Iris pigment epithelial cell (primary cell): Measurements from ENCODE around the gene RPUSD1.

Experiments used
- DNase-seq: peaks from one replicate; pipeline ENCODE4 v3.0.0-alpha.2; 2011; ENCODE audit warnings: low read depth

Gene RPUSD1

DNA sequence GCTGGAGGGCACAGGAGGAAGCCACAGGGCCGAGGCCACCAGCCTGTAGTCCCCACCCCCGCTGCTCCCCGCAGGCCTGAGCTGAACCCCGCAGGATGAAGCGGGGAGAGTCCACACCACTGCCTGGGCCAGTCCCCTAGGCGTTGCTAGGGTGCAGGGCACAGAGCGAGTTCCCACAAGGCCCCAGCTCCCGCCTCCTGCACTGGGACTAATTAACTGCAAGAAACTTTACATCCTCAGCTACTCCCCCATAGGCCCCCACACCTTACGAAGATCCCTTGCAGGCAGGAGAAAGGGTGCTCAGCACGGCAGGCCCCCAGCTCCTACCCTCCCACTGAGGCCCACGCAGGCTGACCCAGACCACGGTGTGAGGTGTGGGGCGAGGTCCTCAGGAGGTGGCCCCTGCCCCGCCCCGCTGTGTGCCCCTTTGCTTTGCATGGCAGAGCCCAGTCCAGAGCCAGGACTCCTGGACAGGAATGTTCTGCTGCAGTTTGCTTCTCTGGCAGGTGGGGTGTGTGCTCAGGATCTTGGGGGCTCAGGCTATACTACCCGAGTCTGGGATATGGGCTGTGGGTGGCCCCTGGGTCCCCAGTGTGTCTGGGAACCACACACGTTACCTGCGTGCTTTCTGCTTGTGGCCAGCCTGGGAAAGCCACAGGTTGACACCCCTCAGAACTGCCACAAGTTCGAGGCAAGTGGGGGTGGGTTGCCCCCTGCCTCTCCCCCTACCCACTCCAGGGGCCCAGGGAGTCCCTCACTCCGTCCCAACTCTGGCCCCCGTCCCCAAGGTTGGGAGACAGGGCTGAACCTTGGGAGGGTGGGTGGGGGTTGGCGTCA, 11.1 kb upstream of the RPUSD1 start:
- DNase-seq, result no peak

DNA sequence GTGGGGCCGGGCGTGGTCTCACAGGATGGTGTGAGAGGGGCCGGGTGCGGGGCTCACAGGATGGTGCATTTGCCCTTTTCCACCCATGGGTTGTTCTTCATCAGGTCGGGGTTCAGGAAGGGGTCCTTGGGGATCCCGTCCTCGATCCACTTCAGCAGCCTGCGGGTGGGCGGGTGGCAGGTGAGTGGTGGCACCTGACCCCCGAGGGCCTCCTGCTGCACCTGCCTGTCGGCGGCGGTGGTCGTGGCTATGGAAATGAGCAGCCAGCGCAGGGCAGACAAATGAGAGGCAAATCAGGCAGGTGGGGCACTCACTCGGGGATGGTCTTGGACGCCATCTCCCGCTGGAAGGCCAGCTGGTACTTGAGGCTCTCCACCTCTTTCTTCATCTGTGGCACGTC, 10.5 kb upstream of the RPUSD1 start:
- DNase-seq, result no peak

DNA sequence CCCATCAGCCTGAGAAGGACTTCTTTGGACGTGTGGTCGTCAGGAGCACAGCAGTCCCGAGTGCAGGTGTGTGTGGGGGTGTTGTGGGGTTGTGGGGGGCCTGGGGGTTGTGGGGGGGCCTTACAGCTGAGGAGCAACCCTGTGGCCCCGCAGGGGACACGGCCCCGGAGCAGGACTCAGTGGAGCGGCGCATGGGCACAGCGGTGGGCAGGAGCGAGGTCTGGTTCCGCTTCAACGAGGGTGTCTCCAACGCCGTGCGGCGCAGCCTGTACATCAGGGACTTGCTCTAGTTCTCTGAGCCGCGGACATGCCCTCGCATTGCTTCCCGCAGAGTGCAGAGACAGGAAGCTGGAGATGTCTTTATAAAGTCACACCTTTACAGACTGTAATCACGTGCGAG, 9.5 kb upstream of the RPUSD1 start:
- no peak for DNase-seq

DNA sequence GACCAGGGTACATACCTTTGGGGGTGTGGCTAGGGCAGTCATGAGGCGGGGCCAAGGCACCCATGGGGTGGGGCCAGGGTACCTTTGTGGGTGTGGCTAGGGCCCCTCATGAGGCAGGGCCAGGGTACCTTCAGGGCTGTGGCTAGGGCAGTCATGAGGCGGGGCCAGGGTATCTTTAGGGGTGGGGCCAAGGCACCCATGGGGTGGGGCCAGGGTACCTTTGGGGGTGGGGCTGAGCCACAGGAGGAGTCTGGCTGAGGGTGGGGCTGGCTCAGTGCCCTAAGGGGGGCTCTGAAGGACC, 8.9 kb upstream of the RPUSD1 start:
- no peak for DNase-seq

DNA sequence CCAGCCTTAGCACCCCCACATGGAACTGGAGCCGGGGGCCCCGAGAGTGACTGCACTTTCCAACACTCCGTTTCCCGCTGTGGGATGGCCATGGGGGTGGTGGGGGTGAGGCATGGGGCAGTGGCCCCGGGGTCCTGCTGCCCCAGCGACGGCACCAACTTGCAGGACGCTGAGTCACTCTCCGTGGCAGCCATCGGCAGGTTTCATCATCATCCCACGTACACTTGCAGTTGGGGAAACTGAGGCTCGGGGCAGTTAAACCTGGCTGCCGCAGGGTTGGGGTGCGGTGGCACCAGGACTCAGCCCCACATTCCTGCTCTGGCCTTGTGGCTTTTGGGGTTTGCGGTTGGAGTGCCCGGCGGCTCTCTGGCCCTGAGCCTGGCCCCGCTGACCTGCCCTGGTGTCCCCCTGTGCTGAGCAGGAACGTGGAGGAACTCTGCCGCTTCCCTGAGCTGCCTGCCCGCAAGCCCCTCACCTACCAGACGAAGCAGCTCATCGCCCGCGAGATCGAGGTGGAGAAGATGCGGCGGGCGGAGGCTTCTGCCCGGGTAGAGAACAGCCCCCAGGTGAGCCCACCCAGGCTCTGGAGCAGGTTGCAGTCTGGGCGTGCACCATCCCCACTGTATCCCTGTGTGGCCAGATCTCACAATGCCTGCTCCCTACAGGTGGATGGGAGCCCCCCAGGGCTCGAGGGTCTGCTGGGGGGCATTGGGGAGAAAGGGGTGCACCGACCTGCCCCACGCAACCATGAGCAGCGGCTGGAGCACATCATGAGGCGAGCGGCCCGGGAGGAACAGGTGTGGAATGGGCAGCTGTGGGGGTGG, 8.3 kb upstream of the RPUSD1 start:
- no peak for DNase-seq

DNA sequence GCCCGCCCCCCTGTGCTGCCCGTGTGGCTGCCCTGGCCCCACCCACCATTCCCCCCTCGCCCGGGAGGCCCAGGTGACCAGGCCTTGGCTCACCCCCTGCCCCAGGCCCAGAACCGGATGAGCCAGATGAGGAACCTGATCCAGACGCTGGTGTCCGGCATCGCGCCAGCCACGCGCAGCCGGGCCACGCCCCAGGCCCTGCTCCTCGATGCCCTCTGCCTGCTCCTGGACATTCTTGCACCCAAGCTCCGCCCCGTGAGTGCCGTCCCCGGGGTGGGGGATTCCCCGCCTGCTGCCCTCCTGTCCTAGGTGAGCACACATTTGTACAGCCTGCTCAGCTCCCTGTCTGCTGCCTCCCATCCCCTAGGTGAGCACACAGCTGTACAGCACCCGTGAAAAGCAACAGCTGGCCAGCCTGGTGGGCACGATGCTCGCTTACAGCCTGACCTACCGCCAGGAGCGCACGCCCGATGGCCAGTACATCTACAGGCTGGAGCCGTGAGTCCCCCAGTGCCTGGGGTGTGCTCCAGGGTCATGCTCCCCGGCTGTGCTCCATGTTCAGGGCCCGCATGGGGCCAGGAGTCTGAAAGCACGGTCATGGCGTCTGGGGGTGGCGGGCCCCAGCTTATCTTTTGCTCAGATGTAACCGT, 7.5 kb upstream of the RPUSD1 start:
- no peak for DNase-seq

DNA sequence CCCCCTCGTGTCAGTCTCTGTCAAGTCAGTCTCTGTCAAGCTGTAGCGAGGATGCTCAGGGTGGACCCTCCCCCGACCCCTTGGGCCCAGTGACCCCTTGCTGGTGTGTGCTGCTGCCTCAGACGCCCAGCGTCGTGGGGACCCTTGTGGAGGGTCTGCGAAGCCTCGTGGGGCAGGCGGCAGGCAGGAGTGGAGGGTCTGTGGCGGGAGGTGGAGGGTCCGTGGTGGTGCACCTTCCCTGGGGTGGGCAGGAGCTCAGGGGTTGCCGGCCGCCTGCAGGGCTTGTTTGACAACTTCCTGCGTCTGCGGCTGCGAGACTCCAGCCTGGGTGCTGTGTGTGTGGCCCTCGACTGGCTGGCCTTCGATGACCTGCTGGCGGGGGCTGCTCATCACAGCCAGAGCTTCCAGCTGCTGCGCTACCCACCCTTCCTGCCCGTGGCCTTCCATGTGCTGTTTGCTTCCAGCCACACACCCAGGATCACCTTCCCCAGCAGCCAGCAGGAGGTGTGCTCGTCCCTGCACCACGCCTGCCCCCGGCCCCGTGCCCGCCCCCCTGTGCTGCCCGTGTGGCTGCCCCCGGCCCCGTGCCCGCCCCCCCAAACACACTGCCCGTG, 6.8 kb upstream of the RPUSD1 start:
- DNase-seq, result no peak

DNA sequence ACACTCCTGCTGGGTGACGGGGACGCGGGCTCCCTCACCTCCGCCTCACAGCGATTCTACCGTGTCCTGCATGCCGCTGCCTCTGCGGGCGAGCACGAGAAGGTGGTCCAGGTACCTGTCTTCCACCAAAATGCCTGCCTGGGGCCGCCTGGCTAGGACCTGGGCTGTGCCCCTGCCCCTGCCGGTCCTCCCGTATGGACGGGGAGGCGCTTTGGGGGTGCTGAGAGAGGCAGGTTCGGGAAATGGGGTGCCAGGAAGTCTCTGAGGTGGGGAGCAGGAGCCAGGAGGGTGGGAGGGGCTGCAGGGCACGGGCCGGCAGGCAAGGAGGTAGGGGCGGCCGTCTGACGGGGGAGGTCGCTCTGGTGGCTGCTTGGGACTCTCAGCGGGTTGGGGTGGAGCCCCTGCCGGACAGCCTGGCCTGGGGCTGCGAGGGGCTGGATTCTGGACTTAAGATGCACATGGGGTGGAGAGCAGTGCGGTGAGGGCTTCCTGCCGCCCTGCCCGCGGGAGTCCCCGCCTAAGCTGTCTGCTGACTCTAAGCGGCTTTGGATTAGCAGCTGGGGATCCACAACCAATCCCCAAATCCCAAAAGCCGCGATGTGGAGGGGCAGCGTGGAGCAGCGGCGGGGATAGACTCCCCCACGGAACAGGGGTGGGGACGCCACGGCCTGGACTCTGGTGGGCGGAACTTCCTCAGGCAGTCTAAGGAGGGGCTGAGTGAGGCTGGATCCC, 6.1 kb upstream of the RPUSD1 start:
- DNase-seq, result no peak

DNA sequence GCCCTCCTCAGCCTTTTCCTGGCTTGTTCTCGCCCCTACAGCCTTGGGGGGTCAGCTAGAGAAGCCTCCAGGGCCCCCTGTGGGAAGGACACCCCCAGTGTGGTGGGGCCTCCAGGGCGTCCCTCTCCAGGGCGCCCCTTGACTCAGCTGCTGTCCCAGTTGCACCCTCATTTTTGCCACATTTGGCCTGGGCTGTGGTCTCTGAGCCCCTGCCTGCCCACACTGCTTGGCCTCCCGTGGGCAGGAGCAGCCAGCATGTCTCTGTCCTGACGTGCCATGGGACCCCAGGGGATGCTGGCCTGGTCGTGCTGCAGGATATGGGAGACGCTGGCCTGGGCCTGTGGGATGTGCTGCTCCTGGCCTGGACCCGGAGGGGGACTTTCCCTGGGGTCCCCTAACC, 5.2 kb upstream of the RPUSD1 start:
- no peak for DNase-seq

DNA sequence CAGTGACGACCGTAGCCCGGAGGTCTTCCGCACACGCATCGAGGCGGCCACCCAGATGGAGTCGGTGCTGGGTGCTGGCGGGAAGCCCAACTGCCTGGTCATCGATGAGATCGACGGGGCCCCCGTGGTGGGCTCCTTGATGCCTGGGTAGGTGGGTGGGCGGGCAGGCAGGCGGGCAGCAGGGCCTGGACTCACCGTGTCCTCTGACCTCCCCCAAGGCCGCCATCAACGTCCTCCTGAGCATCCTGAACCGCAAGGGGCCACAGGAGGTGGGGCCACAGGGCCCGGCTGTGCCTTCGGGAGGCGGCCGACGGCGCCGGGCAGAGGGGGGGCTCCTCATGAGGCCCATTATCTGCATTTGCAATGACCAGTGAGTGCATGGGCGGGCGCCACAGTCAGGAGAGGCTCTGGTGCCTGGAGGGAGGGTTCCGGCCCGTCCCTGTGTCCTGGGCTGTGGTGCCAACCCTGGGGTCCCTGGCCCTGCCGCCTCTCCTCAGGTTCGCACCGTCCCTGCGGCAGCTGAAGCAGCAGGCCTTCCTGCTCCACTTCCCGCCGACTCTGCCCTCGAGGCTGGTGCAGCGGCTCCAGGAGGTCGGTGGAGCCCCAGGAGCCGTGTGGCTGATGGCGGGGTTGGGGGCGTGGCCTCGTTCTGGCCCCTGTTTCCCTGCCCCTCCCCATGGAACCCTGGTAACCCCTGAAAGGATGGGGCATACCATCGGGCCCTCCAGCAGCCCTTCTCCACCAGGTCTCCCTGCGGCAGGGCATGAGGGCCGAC, 4.2 kb upstream of the RPUSD1 start:
- DNase-seq, result no peak

DNA sequence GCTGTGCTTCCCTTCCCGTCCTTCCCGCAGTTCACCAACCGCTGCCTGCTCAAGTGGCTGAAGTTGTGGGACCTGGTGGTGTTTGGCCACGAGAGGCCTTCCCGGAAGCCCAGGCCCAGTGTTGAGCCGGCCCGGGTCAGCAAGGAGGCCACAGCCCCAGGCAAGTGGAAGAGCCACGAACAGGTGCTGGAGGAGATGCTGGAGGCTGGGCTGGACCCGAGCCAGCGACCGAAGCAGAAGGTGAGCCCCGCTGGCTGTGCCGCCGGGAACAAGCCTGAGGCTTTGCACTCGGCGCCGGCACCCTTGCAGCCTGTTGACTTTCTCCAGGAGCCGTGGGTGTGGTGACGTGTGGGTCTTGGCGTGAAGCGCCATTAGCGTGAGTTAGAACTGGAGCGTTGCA, 3.0 kb upstream of the RPUSD1 start:
- DNase-seq, result no peak

DNA sequence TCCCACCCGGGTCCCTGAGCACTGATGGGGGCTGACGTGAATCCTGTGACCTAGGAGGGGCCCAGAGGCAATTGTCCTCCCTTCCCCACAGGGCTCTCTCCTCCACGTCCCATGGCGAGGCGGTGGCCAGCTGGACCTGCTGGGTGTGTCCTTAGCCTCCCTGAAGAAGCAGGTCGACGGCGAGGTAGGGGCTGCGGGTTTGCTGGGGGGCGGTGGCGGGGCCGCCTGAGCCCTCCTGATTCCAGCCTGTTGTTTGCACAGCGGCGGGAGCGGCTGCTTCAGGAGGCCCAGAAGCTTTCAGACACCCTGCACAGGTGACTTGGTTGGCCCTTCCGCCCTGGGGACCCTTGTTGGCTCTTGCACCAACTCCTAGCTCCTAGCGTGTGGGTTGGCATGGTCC, 1.9 kb upstream of the RPUSD1 start:
- DNase-seq, result no peak

DNA sequence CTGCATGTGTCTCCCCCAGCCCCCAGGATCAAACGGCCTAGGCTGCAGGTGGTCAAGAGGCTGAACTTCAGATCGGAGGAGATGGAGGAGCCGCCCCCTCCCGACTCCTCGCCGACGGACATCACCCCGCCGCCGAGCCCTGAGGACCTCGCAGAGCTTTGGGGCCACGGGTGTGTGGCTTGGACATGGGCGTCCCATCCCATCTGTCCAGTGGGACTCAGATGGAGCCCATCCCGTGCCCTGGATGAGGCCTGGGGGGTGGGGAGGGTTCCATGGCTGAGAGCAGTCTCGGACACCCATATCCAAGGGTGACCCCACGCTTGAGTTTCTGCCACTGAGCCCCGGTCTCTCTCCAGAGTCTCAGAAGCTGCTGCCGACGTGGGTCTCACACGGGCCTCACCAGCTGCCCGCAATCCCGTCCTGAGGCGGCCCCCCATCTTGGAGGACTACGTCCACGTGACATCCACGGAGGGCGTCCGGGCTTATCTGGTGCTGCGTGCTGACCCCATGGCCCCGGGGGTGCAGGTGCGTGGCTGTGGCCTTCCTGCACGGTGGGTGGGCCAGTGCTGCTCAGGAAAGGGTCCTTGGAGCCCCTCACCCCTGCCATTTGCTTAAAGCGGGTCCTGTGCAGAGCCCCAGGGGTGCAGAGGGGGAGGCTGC, 1.1 kb upstream of the RPUSD1 start:
- no peak for DNase-seq

DNA sequence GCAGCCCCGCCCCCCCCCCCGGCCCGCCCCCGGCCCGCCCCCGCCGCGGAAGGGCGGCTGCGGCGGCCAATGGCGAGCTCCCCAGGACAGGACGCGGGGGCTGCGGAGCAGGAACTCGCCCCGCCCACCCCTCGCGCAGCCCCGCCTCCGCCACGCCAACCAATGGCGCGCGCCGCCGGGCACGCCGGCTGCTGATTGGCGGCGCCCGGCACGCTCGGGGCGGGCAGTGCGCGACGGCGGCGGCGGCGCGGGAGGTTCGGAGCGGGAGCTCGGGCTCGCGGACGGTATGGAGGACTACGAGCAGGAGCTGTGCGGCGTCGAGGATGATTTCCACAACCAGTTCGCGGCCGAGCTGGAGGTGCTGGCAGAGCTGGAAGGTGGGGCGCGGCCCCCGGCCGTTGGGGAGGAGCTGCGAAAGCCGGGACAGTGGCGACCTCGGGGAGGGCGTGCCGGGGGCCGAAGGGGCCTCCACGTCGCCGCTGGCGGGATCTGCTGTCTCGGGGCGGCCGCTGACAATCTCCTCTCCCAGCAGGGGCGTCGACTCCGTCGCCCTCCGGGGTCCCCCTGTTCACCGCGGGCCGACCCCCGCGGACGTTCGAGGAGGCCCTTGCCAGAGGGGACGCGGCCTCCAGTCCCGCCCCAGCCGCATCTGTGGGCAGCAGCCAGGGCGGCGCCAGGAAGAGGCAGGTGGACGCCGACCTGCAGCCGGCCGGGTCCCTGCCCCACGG, 382 bp upstream of the RPUSD1 start, which contains the start of gene CHTF18:
Gene CHTF18 (plus strand): TSS at position 222 of the 728 bp plus-strand sequence. CDS start 65 bp downstream, at position 287.
- DNase-seq, result peak; percentile 91

DNA sequence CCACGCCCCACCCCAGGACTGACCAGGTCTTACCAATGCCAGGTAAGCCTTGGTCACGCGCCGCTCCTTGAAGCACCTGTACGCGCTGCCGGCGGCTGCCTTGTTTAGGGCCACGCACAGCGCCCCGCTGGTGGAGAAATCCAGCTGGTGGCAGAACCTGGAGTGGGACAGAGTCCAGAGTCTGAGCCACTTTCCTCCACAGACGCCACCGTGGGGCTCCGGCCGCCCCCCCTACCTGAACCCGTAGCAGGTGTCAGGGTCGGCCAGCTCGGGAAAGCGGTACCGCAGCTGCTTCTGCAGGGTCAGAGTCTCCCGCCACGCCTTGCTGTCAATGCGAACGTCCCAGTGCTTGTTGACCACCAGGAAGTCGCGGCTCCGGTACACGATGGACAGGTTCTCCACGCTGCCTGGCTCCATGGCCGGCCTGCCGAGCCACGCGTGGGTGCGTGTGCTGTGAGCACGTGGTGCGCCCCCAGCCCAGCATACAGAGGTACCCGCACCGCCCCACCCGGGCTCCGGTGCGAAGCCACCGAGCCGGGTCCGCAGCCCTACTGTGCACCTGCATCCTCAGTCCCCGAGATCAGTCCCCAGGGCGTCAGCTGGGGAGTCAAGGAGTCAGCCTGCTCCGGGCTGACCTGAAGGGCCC, 737 bp downstream of the RPUSD1 start:
- no peak for DNase-seq

DNA sequence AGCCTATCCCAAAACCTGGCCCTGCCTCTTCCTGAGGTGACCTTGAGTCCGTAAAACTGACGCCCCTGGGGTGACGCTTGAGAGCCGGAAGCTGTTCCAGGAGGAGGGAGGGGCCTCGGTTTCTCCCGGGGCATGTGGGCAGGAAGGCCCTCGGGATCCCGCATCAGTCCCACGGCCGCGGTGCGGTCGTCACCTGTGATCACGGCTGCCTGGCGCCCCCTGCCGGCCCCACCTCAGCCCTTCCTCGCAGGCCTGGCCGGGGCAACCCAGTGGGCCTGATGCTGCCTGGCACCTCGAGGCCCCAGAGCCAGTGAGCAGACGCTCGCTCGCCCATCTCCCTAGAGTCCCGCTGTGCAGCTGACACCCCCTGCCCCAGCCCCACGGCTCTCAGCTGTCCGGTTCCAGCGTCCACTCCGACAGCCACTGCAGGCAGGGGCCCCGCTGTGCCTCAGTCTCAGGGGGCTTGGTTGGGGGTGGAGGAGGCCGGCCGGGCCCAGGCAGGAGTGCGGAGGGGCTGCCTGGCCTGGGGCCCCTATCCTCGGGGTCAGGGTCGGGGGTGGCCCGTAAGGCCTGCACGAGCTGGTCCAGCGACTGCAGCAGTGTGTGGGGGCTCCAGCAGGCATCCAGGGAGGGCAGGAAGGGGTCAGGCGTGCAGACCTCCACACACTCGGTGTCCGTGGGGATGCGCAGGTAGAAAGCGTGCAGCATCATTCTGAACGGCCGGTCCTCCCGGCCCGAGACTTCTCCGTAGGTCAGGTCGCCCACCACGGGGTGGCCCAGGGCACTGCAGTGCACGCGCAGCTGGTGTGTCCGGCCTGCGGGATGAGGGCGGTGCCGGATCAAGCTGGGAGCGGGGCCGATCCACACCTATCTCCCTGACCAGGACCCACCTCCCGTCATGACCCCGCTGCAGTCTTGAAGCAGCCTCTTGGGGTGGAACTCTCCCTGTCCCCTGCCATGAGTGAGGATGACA, 2.3 kb downstream of the RPUSD1 start:
- peak; percentile 44 for DNase-seq

DNA sequence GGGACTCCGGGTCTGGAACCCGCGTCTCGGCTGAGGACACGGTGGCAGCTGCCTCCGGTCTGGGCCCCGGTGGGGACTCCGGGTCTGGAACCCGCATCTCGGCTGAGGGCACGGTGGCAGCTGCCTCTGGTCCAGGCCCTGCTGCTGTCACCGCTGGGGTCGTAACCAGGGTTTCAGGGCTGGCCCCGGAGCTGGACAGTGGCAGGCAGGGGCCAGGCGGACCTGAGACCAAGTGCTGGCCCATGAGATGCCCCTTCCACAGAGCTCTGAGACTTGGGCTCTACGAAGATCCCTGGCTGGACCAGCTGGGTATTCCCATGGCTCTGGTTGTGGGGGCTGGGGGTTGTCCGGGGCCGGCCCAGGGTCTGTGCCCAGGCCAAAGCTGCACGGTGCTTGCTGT, 3.8 kb downstream of the RPUSD1 start:
- no peak for DNase-seq
